Esophagus squamous epithelium (tissue), 4 donors: ENCODE data around the gene TMEFF2.

ENCODE experiments used
- POLR2A ChIP-seq, 4 donors: fragments of 450-650 bp; IDR thresholded peaks; one replicate each; pipeline ENCODE4 v1.6.1; 2017; ENCODE audit warnings: antibody characterized with exemption in 4 of 4, mild to moderate bottlenecking in 4 of 4, moderate library complexity in 3 of 4
- TF ChIP-seq, protein P1 (sequence below), 6 experiments: fragments of 450-650 bp in 4 of 6; fragments of 200-600 bp in 2 of 6; sonication (generic) in 2 of 6; IDR thresholded peaks; one replicate each; pipeline ENCODE4 v1.5.1; 2016 to 2019; ENCODE audit warnings: antibody characterized with exemption in 6 of 6, mild to moderate bottlenecking in 4 of 6, moderate library complexity in 4 of 6

GRCh38 chr2:191957996-191958860 is 236.5 kb downstream of the TMEFF2 start:
- TF ChIP-seq, protein P1, sequence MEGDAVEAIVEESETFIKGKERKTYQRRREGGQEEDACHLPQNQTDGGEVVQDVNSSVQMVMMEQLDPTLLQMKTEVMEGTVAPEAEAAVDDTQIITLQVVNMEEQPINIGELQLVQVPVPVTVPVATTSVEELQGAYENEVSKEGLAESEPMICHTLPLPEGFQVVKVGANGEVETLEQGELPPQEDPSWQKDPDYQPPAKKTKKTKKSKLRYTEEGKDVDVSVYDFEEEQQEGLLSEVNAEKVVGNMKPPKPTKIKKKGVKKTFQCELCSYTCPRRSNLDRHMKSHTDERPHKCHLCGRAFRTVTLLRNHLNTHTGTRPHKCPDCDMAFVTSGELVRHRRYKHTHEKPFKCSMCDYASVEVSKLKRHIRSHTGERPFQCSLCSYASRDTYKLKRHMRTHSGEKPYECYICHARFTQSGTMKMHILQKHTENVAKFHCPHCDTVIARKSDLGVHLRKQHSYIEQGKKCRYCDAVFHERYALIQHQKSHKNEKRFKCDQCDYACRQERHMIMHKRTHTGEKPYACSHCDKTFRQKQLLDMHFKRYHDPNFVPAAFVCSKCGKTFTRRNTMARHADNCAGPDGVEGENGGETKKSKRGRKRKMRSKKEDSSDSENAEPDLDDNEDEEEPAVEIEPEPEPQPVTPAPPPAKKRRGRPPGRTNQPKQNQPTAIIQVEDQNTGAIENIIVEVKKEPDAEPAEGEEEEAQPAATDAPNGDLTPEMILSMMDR (IDR thresholded peaks at IDR 0.05) = no peak
- TF ChIP-seq POLR2A (IDR thresholded peaks at IDR 0.05) = no peak
